SIG-M5 treated with dmso at 0.1 percent for 504 hours (cell line): Measurements from ENCODE around the gene CHD9NB.
"Not testable (repeated sequence)": the region's sequence is repeated elsewhere in the genome, so short reads cannot be mapped to it uniquely, and the experiment has no call there.

ENCODE experiments used
- DNase-seq: peaks from one replicate; lab custom pipeline; 2025; ENCODE audit not compliant: unreplicated experiment; lab: John Stamatoyannopoulos, UW

CHD9NB gene

GRCh38 chr16:53084141-53084541 lies 31.4 kb upstream of the CHD9NB start:
- DNase-seq: no peak

- DNase-seq: no peak
These were observed 30.4 kb upstream of the CHD9NB start for GRCh38 chr16:53083119-53083518.

GRCh38 chr16:53082509-53082908 lies 29.8 kb upstream of the CHD9NB start:
- no peak for DNase-seq

- DNase-seq: no peak
These were observed 29.1 kb upstream of the CHD9NB start for GRCh38 chr16:53081686-53082407.

- no peak for DNase-seq
These were observed 28.3 kb upstream of the CHD9NB start for GRCh38 chr16:53081032-53081424.

GRCh38 chr16:53080345-53081031 lies 27.8 kb upstream of the CHD9NB start:
- DNase-seq: no peak

GRCh38 chr16:53078765-53079485 lies 26.2 kb upstream of the CHD9NB start:
- no peak for DNase-seq

- no peak for DNase-seq
These were observed 25.6 kb upstream of the CHD9NB start for GRCh38 chr16:53078247-53078646.

- not testable (repeated sequence) for DNase-seq
These were observed 22.8 kb upstream of the CHD9NB start for GRCh38 chr16:53075461-53075860.

GRCh38 chr16:53074296-53074695 lies 21.6 kb upstream of the CHD9NB start:
- not testable (repeated sequence) for DNase-seq

- no peak for DNase-seq
These were observed 20.3 kb upstream of the CHD9NB start for GRCh38 chr16:53073022-53073421.

GRCh38 chr16:53071748-53072301 lies 19.1 kb upstream of the CHD9NB start:
- DNase-seq: no peak

GRCh38 chr16:53069772-53070171 lies 17.1 kb upstream of the CHD9NB start:
- DNase-seq: no peak

- no peak for DNase-seq
These were observed 15.7 kb upstream of the CHD9NB start for GRCh38 chr16:53068423-53068833.

- no peak for DNase-seq
These were observed 15.0 kb upstream of the CHD9NB start for GRCh38 chr16:53067675-53068074.

GRCh38 chr16:53065461-53066061 lies 12.9 kb upstream of the CHD9NB start:
- no peak for DNase-seq

GRCh38 chr16:53064081-53064578 lies 11.4 kb upstream of the CHD9NB start:
- no peak for DNase-seq

GRCh38 chr16:53061701-53062159 lies 9.0 kb upstream of the CHD9NB start:
- DNase-seq: peak; percentile 36

- DNase-seq: no peak
These were observed 8.6 kb upstream of the CHD9NB start for GRCh38 chr16:53061256-53061655.

- DNase-seq: no peak
These were observed 7.0 kb upstream of the CHD9NB start for GRCh38 chr16:53059672-53060071.

- no peak for DNase-seq
These were observed 6.2 kb upstream of the CHD9NB start for GRCh38 chr16:53058882-53059281.
